GM23338 (cell line): ENCODE data around the gene SPATC1L. TPM values are rescaled to one million over a fixed set of nuclear protein-coding genes. Genes with fewer than 3 reads are reported as not detected.

ENCODE experiments used
- ATAC-seq: fragments of 200-7000 bp; cut with Tn5 transposase; 3 replicates; pipeline ENCODE4 v1.9.1; 2020
- DNase-seq: peaks from one replicate; pipeline ENCODE4 v3.0.0-alpha.2; 2015; ENCODE audit warnings: low spot score
- H2AFZ ChIP-seq: fragments of 200-600 bp; sonication (generic); 2 replicates; pipeline ENCODE4 v1.8.0; 2016; ENCODE audit warnings: antibody characterized with exemption, mild to moderate bottlenecking, moderate library complexity
- H3F3A ChIP-seq: fragments of 200-600 bp; sonication (generic); replicated peaks from 2 replicates; pipeline ENCODE4 v1.8.0; 2017; ENCODE audit warnings: antibody characterized with exemption, mixed run types, low read depth
- H3K27ac ChIP-seq: fragments of 200-600 bp; sonication (generic); 2 replicates; pipeline ENCODE4 v1.6.1; 2016; ENCODE audit warnings: low read depth
- H3K27me3 ChIP-seq: fragments of 200-600 bp; sonication (generic); 2 replicates; pipeline ENCODE4 v1.8.0; 2016; ENCODE audit warnings: mild to moderate bottlenecking, mixed run types, moderate library complexity; ENCODE audit not compliant: insufficient read depth
- H3K36me3 ChIP-seq: fragments of 200-600 bp; sonication (generic); 2 replicates; pipeline ENCODE4 v1.8.0; 2016; ENCODE audit warnings: mild to moderate bottlenecking; ENCODE audit not compliant: insufficient read depth
- H3K4me1 ChIP-seq: fragments of 200-600 bp; sonication (generic); 2 replicates; pipeline ENCODE4 v1.8.0; 2016; ENCODE audit warnings: mild to moderate bottlenecking, moderate library complexity; ENCODE audit not compliant: insufficient read depth
- H3K4me2 ChIP-seq: fragments of 200-600 bp; sonication (generic); 2 replicates; pipeline ENCODE4 v1.7.1; 2017; ENCODE audit warnings: mixed run types
- H3K4me3 ChIP-seq: fragments of 200-600 bp; sonication (generic); 2 replicates; pipeline ENCODE4 v1.6.1; 2016; ENCODE audit warnings: mixed run types
- H3K79me2 ChIP-seq: fragments of 200-600 bp; sonication (generic); replicated peaks from 2 replicates; pipeline ENCODE4 v1.8.0; 2017; ENCODE audit warnings: mild to moderate bottlenecking; ENCODE audit not compliant: insufficient read depth
- H3K9me2 ChIP-seq: fragments of 200-600 bp; sonication (generic); 2 replicates; pipeline ENCODE4 v1.8.0; 2017; ENCODE audit not compliant: insufficient read depth
- H4K20me1 ChIP-seq: fragments of 200-600 bp; sonication (generic); replicated peaks from 2 replicates; pipeline ENCODE4 v1.8.0; 2017; ENCODE audit warnings: mild to moderate bottlenecking; ENCODE audit not compliant: insufficient read depth
- H3K27ac Mint-ChIP-seq: 2 replicates; pipeline ENCODE4 v1.8.0; 2020; ENCODE audit warnings: inconsistent platforms, mild to moderate bottlenecking, moderate library complexity, mixed read lengths
- H3K27me3 Mint-ChIP-seq: 3 replicates; pipeline ENCODE4 v1.8.0; 2022; ENCODE audit warnings: low read depth, mild to moderate bottlenecking, moderate library complexity, mixed read lengths, inconsistent platforms; ENCODE audit not compliant: insufficient read depth, poor library complexity
- H3K36me3 Mint-ChIP-seq: 3 replicates; pipeline ENCODE4 v1.8.0; 2021; ENCODE audit warnings: low read depth, mild to moderate bottlenecking, inconsistent platforms, moderate library complexity, mixed read lengths
- H3K4me1 Mint-ChIP-seq: 3 replicates; pipeline ENCODE4 v1.8.0; 2020; ENCODE audit warnings: mild to moderate bottlenecking, inconsistent platforms, mixed read lengths
- H3K4me3 Mint-ChIP-seq: 3 replicates; pipeline ENCODE4 v1.8.0; 2021; ENCODE audit warnings: moderate library complexity, mild to moderate bottlenecking, inconsistent platforms, mixed read lengths
- H3K9me3 Mint-ChIP-seq: 3 replicates; pipeline ENCODE4 v1.8.0; 2020; ENCODE audit warnings: moderate library complexity, mild to moderate bottlenecking, inconsistent platforms, mixed read lengths
- CREB1 ChIP-seq: fragments of 250-450 bp; sonication (Bioruptor Pico); IDR thresholded peaks from 2 replicates; pipeline ENCODE4 v1.5.0; 2020; ENCODE audit warnings: low read depth, mild to moderate bottlenecking, moderate library complexity
- ETS1 ChIP-seq: IDR thresholded peaks from 2 replicates; pipeline ENCODE4 v1.6.1; 2016; ENCODE audit warnings: antibody characterized with exemption
- EZH2 ChIP-seq: fragments of 200-600 bp; sonication (generic); IDR thresholded peaks from one replicate; pipeline ENCODE4 v1.8.0; 2017; ENCODE audit warnings: antibody characterized with exemption, mild to moderate bottlenecking, low read depth; ENCODE audit not compliant: unreplicated experiment
- EZH2phosphoT487 ChIP-seq: fragments of 200-600 bp; sonication (generic); IDR thresholded peaks from one replicate; pipeline ENCODE4 v1.8.1; 2018; ENCODE audit warnings: antibody characterized with exemption; ENCODE audit not compliant: unreplicated experiment
- JUNB ChIP-seq: IDR thresholded peaks from one replicate; pipeline ENCODE4 v1.6.1; 2016; ENCODE audit warnings: antibody characterized with exemption; ENCODE audit not compliant: unreplicated experiment
- NANOG ChIP-seq: IDR thresholded peaks from 2 replicates; pipeline ENCODE4 v1.6.1; 2016; ENCODE audit warnings: antibody characterized with exemption, borderline replicate concordance
- POLR2AphosphoS5 ChIP-seq: IDR thresholded peaks from 2 replicates; pipeline ENCODE4 v1.6.1; 2016; ENCODE audit warnings: antibody characterized with exemption, low read depth
- STAT1 ChIP-seq: IDR thresholded peaks from one replicate; pipeline ENCODE4 v1.6.1; 2016; ENCODE audit warnings: antibody characterized with exemption; ENCODE audit not compliant: unreplicated experiment
- ZNF331 ChIP-seq: fragments of 250-450 bp; sonication (Bioruptor Pico); IDR thresholded peaks from 2 replicates; pipeline ENCODE4 v1.5.0; 2020; ENCODE audit warnings: low read depth, mild to moderate bottlenecking, moderate library complexity
- polyA plus RNA-seq: library from polyadenylated mRNA; unstranded; fragments of >200 nt; fragmentation: Nextera tagmentation; extraction: Ambion mirVana; gene quantifications from 2 replicates; pipeline ENCODE4 v1.2.1, GENCODE V29; 2016
- total RNA-seq: library from RNA; depleted of rRNA; stranded (reverse); fragments of >200 nt; shearing (Covaris generic); gene quantifications from 2 replicates; pipeline ENCODE4 v1.2.3, GENCODE V29; 2014
- TF ChIP-seq, protein P1 (sequence below): IDR thresholded peaks from one replicate; pipeline ENCODE4 v1.6.1; 2018; ENCODE audit warnings: antibody characterized with exemption; ENCODE audit not compliant: unreplicated experiment
- TF ChIP-seq, protein P2 (sequence below): fragments of 250-450 bp; sonication (Bioruptor Pico); IDR thresholded peaks from 2 replicates; pipeline ENCODE4 v1.5.0; 2020; ENCODE audit warnings: mild to moderate bottlenecking, moderate library complexity

SPATC1L gene
- total and polyA plus RNA-seq, 2 experiments from 2014 or later = 37.6 to 70.2 TPM

DNA sequence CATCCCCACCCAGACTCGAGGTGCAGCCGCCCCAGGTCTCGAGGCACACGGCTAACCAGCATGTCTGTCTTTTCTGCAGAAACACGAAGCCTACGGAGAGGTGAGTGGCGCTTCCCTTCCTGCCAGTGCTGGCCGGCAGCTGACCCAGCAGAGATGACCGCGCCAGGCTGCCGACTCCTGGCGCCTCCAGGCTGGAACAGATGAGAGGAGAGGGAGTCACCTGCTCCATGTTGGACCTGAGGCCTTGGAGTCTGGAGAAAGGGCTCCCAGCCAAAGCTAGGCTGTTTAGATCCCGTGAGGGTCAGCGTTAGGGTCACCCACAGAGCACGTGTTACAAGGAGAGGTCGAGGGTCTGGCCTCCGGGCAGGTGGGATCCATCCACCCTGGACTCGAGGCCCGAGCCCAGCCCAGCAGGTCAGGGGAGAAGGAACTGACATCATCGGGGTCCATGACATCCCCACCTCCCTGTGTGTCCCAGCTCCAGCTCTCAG lies 71.5 kb downstream of the SPATC1L start:
- Histone ChIP-seq H3K27me3 (no peaks in the 10 kb centered on the region), H4K20me1 (no peaks in the 10 kb centered on the region), H3K4me3 (no peak overlapping the region), H3K36me3 (peaks cover 15% of the 10 kb centered on the region), H3K79me2 (peaks cover 7% of the 10 kb centered on the region; the same call in 1 of the 2 replicates), H3K4me2 (no peak overlapping the region), H2AFZ (no peak overlapping the region), H3K4me1 (no peaks in the 10 kb centered on the region), H3K9me2 (no peaks in the 10 kb centered on the region), H3K27ac (no peak overlapping the region), H3F3A (no peaks in the 10 kb centered on the region)
- DNase-seq (no peak), ATAC-seq (no peak)
- peaks cover 44% of the 10 kb centered on the region for H3K36me3 Mint-ChIP-seq
- no peaks in the 10 kb centered on the region for H3K4me1 Mint-ChIP-seq
- H3K9me3 Mint-ChIP-seq = peaks cover 16% of the 10 kb centered on the region
- no peak overlapping the region for H3K27ac Mint-ChIP-seq
- no peak overlapping the region for H3K4me3 Mint-ChIP-seq
- H3K27me3 Mint-ChIP-seq = no peaks in the 10 kb centered on the region
- TF ChIP-seq, protein P1, sequence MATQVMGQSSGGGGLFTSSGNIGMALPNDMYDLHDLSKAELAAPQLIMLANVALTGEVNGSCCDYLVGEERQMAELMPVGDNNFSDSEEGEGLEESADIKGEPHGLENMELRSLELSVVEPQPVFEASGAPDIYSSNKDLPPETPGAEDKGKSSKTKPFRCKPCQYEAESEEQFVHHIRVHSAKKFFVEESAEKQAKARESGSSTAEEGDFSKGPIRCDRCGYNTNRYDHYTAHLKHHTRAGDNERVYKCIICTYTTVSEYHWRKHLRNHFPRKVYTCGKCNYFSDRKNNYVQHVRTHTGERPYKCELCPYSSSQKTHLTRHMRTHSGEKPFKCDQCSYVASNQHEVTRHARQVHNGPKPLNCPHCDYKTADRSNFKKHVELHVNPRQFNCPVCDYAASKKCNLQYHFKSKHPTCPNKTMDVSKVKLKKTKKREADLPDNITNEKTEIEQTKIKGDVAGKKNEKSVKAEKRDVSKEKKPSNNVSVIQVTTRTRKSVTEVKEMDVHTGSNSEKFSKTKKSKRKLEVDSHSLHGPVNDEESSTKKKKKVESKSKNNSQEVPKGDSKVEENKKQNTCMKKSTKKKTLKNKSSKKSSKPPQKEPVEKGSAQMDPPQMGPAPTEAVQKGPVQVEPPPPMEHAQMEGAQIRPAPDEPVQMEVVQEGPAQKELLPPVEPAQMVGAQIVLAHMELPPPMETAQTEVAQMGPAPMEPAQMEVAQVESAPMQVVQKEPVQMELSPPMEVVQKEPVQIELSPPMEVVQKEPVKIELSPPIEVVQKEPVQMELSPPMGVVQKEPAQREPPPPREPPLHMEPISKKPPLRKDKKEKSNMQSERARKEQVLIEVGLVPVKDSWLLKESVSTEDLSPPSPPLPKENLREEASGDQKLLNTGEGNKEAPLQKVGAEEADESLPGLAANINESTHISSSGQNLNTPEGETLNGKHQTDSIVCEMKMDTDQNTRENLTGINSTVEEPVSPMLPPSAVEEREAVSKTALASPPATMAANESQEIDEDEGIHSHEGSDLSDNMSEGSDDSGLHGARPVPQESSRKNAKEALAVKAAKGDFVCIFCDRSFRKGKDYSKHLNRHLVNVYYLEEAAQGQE = no peak
- TF ChIP-seq STAT1 (no peak), NANOG (no peak), POLR2AphosphoS5 (no peak), JUNB (no peak), EZH2phosphoT487 (no peak), CREB1 (no peak), ETS1 (no peak), EZH2 (no peak), ZNF331 (no peak)
- TF ChIP-seq, protein P2, sequence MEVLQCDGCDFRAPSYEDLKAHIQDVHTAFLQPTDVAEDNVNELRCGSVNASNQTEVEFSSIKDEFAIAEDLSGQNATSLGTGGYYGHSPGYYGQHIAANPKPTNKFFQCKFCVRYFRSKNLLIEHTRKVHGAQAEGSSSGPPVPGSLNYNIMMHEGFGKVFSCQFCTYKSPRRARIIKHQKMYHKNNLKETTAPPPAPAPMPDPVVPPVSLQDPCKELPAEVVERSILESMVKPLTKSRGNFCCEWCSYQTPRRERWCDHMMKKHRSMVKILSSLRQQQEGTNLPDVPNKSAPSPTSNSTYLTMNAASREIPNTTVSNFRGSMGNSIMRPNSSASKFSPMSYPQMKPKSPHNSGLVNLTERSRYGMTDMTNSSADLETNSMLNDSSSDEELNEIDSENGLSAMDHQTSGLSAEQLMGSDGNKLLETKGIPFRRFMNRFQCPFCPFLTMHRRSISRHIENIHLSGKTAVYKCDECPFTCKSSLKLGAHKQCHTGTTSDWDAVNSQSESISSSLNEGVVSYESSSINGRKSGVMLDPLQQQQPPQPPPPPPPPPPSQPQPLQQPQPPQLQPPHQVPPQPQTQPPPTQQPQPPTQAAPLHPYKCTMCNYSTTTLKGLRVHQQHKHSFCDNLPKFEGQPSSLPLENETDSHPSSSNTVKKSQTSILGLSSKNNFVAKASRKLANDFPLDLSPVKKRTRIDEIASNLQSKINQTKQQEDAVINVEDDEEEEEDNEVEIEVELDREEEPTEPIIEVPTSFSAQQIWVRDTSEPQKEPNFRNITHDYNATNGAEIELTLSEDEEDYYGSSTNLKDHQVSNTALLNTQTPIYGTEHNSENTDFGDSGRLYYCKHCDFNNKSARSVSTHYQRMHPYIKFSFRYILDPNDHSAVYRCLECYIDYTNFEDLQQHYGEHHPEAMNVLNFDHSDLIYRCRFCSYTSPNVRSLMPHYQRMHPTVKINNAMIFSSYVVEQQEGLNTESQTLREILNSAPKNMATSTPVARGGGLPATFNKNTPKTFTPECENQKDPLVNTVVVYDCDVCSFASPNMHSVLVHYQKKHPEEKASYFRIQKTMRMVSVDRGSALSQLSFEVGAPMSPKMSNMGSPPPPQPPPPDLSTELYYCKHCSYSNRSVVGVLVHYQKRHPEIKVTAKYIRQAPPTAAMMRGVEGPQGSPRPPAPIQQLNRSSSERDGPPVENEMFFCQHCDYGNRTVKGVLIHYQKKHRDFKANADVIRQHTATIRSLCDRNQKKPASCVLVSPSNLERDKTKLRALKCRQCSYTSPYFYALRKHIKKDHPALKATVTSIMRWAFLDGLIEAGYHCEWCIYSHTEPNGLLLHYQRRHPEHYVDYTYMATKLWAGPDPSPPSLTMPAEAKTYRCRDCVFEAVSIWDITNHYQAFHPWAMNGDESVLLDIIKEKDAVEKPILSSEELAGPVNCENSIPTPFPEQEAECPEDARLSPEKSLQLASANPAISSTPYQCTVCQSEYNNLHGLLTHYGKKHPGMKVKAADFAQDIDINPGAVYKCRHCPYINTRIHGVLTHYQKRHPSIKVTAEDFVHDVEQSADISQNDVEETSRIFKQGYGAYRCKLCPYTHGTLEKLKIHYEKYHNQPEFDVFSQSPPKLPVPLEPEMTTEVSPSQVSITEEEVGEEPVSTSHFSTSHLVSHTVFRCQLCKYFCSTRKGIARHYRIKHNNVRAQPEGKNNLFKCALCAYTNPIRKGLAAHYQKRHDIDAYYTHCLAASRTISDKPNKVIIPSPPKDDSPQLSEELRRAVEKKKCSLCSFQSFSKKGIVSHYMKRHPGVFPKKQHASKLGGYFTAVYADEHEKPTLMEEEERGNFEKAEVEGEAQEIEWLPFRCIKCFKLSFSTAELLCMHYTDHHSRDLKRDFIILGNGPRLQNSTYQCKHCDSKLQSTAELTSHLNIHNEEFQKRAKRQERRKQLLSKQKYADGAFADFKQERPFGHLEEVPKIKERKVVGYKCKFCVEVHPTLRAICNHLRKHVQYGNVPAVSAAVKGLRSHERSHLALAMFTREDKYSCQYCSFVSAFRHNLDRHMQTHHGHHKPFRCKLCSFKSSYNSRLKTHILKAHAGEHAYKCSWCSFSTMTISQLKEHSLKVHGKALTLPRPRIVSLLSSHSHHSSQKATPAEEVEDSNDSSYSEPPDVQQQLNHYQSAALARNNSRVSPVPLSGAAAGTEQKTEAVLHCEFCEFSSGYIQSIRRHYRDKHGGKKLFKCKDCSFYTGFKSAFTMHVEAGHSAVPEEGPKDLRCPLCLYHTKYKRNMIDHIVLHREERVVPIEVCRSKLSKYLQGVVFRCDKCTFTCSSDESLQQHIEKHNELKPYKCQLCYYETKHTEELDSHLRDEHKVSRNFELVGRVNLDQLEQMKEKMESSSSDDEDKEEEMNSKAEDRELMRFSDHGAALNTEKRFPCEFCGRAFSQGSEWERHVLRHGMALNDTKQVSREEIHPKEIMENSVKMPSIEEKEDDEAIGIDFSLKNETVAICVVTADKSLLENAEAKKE (CRISPR knock-in tag) = no peak
